ENCODE results near the gene MT1B. TPM values are rescaled to one million over a fixed set of nuclear protein-coding genes. Genes with fewer than 3 reads are reported as not detected.
A peak's percentile ranks its signal among the peaks of the same experiment; 100 is the strongest.
"Not testable (repeated sequence)": the region's sequence is repeated elsewhere in the genome, so short reads cannot be mapped to it uniquely, and the experiment has no call there.

The MT1B gene
- total and polyA plus RNA-seq, 4 donors: 1.1 TPM; not detected in 3

- peaks cover 71% of the 10 kb centered on the region for H3K27me3 ChIP-seq (ENCODE audit: control insufficient read depth, insufficient read depth, low read length)
- peaks cover 18% of the 10 kb centered on the region for H3K4me1 ChIP-seq (ENCODE audit: control insufficient read depth, insufficient read depth, low read length)
- no peak overlapping the region for H3K4me3 ChIP-seq (ENCODE audit: low read depth, low read length)
- H3K9me3 ChIP-seq (ENCODE audit: control insufficient read depth, insufficient read depth, low read length): no peaks in the 10 kb centered on the region
- H3K36me3 ChIP-seq (ENCODE audit: control insufficient read depth, insufficient read depth, low read length): no peaks in the 10 kb centered on the region
- DNase-seq (ENCODE audit: low read depth in 4 of 6, low spot score in 6 of 6): no peak
- WGBS (ENCODE audit: insufficient coverage): 22% methylated on average over 1 of the region's 2 CpGs
- H3K27ac ChIP-seq (ENCODE audit: low read depth, low read length): no peak overlapping the region
Measured at GRCh38 chr16:56670620-56670934, 18.9 kb downstream of the MT1B start.

- Histone ChIP-seq H3K4me1 (ENCODE audit: control insufficient read depth, insufficient read depth, low read length) (peaks cover 26% of the 10 kb centered on the region), H3K27me3 (ENCODE audit: control insufficient read depth, insufficient read depth, low read length) (peaks cover 79% of the 10 kb centered on the region)
- not testable (repeated sequence) for H3K36me3 ChIP-seq (ENCODE audit: control insufficient read depth, insufficient read depth, low read length); H3K4me3 ChIP-seq (ENCODE audit: low read depth, low read length); H3K9me3 ChIP-seq (ENCODE audit: control insufficient read depth, insufficient read depth, low read length); H3K27ac ChIP-seq (ENCODE audit: low read depth, low read length)
- peak in 1 of 6 donors; percentile 31 for DNase-seq (ENCODE audit: low read depth in 4 of 6, low spot score in 6 of 6)
- WGBS (ENCODE audit: insufficient coverage): 83% methylated on average over 1 of the region's 2 CpGs
Measured at GRCh38 chr16:56671691-56672090, 20.0 kb downstream of the MT1B start.

- peaks cover 78% of the 10 kb centered on the region for H3K27me3 ChIP-seq (ENCODE audit: control insufficient read depth, insufficient read depth, low read length)
- peaks cover 26% of the 10 kb centered on the region for H3K4me1 ChIP-seq (ENCODE audit: control insufficient read depth, insufficient read depth, low read length)
- not testable (repeated sequence) for H3K27ac ChIP-seq (ENCODE audit: low read depth, low read length); H3K9me3 ChIP-seq (ENCODE audit: control insufficient read depth, insufficient read depth, low read length); DNase-seq (ENCODE audit: low read depth in 4 of 6, low spot score in 6 of 6); H3K36me3 ChIP-seq (ENCODE audit: control insufficient read depth, insufficient read depth, low read length); H3K4me3 ChIP-seq (ENCODE audit: low read depth, low read length)
- 54% methylated on average over 2 of the region's 3 CpGs for WGBS (ENCODE audit: insufficient coverage)
Measured at GRCh38 chr16:56672171-56672570, 20.5 kb downstream of the MT1B start.

- DNase-seq (ENCODE audit: low read depth in 4 of 6, low spot score in 6 of 6): no peak
- 100% methylated on average over 5 of the region's 11 CpGs for WGBS (ENCODE audit: insufficient coverage)
- H3K36me3 ChIP-seq (ENCODE audit: control insufficient read depth, insufficient read depth, low read length): no peaks in the 10 kb centered on the region
Measured at GRCh38 chr16:56672761-56673536, 21.3 kb downstream of the MT1B start.

GRCh38 chr16:56673921-56674320 is 22.2 kb downstream of the MT1B start:
- Histone ChIP-seq H3K9me3 (ENCODE audit: control insufficient read depth, insufficient read depth, low read length) (no peaks in the 10 kb centered on the region), H3K27me3 (ENCODE audit: control insufficient read depth, insufficient read depth, low read length) (peaks cover 65% of the 10 kb centered on the region), H3K4me3 (ENCODE audit: low read depth, low read length) (no peak overlapping the region), H3K4me1 (ENCODE audit: control insufficient read depth, insufficient read depth, low read length) (peaks cover 16% of the 10 kb centered on the region), H3K36me3 (ENCODE audit: control insufficient read depth, insufficient read depth, low read length) (no peaks in the 10 kb centered on the region), H3K27ac (ENCODE audit: low read depth, low read length) (no peak overlapping the region)
- peak in 2 of 6 donors; percentile 23 to 58 for DNase-seq (ENCODE audit: low read depth in 4 of 6, low spot score in 6 of 6)
- WGBS (ENCODE audit: insufficient coverage): 51% methylated on average over 12 of the region's 12 CpGs

More at GRCh38 chr16:56672761-56673536, 21.3 kb downstream of the MT1B start:
- Histone ChIP-seq H3K9me3 (ENCODE audit: control insufficient read depth, insufficient read depth, low read length) (no peaks in the 10 kb centered on the region), H3K27me3 (ENCODE audit: control insufficient read depth, insufficient read depth, low read length) (peaks cover 75% of the 10 kb centered on the region), H3K4me3 (ENCODE audit: low read depth, low read length) (no peak overlapping the region), H3K27ac (ENCODE audit: low read depth, low read length) (no peak overlapping the region), H3K4me1 (ENCODE audit: control insufficient read depth, insufficient read depth, low read length) (peaks cover 21% of the 10 kb centered on the region)

- 66% methylated on average over 5 of the region's 6 CpGs for WGBS (ENCODE audit: insufficient coverage)
- not testable (repeated sequence) for H3K4me3 ChIP-seq (ENCODE audit: low read depth, low read length); DNase-seq (ENCODE audit: low read depth in 4 of 6, low spot score in 6 of 6); H3K36me3 ChIP-seq (ENCODE audit: control insufficient read depth, insufficient read depth, low read length); H3K9me3 ChIP-seq (ENCODE audit: control insufficient read depth, insufficient read depth, low read length); H3K27ac ChIP-seq (ENCODE audit: low read depth, low read length)
- H3K27me3 ChIP-seq (ENCODE audit: control insufficient read depth, insufficient read depth, low read length): peaks cover 59% of the 10 kb centered on the region
- peaks cover 11% of the 10 kb centered on the region for H3K4me1 ChIP-seq (ENCODE audit: control insufficient read depth, insufficient read depth, low read length)
Measured at GRCh38 chr16:56674570-56674969, 22.9 kb downstream of the MT1B start.

GRCh38 chr16:56675685-56676210 is 24.1 kb downstream of the MT1B start:
- H3K9me3 ChIP-seq (ENCODE audit: control insufficient read depth, insufficient read depth, low read length): no peaks in the 10 kb centered on the region
- peaks cover 9% of the 10 kb centered on the region for H3K4me1 ChIP-seq (ENCODE audit: control insufficient read depth, insufficient read depth, low read length)
- no peak overlapping the region for H3K27ac ChIP-seq (ENCODE audit: low read depth, low read length)
- no peaks in the 10 kb centered on the region for H3K36me3 ChIP-seq (ENCODE audit: control insufficient read depth, insufficient read depth, low read length)
- H3K4me3 ChIP-seq (ENCODE audit: low read depth, low read length): no peak overlapping the region
- H3K27me3 ChIP-seq (ENCODE audit: control insufficient read depth, insufficient read depth, low read length): peaks cover 47% of the 10 kb centered on the region
- 5% methylated on average over 21 of the region's 32 CpGs for WGBS (ENCODE audit: insufficient coverage)
- peak in 1 of 6 donors; percentile 25 for DNase-seq (ENCODE audit: low read depth in 4 of 6, low spot score in 6 of 6)

- no peak for DNase-seq (ENCODE audit: low read depth in 4 of 6, low spot score in 6 of 6)
- Histone ChIP-seq H3K27ac (ENCODE audit: low read depth, low read length) (no peak overlapping the region), H3K27me3 (ENCODE audit: control insufficient read depth, insufficient read depth, low read length) (peaks cover 33% of the 10 kb centered on the region), H3K9me3 (ENCODE audit: control insufficient read depth, insufficient read depth, low read length) (no peaks in the 10 kb centered on the region), H3K4me3 (ENCODE audit: low read depth, low read length) (no peak overlapping the region), H3K4me1 (ENCODE audit: control insufficient read depth, insufficient read depth, low read length) (peaks cover 17% of the 10 kb centered on the region), H3K36me3 (ENCODE audit: control insufficient read depth, insufficient read depth, low read length) (no peaks in the 10 kb centered on the region)
- no CpG with 5 or more reads among the region's 3 CpGs for WGBS (ENCODE audit: insufficient coverage)
Measured at GRCh38 chr16:56677474-56677873, 25.8 kb downstream of the MT1B start.

GRCh38 chr16:56679078-56679730 is 27.5 kb downstream of the MT1B start:
- 100% methylated on average over 1 of the region's 3 CpGs for WGBS (ENCODE audit: insufficient coverage)

More at GRCh38 chr16:56679078-56679730, 27.5 kb downstream of the MT1B start:
- Histone ChIP-seq H3K9me3 (ENCODE audit: control insufficient read depth, insufficient read depth, low read length) (no peaks in the 10 kb centered on the region), H3K4me3 (ENCODE audit: low read depth, low read length) (no peak overlapping the region), H3K4me1 (ENCODE audit: control insufficient read depth, insufficient read depth, low read length) (peaks cover 34% of the 10 kb centered on the region), H3K36me3 (ENCODE audit: control insufficient read depth, insufficient read depth, low read length) (no peaks in the 10 kb centered on the region), H3K27ac (ENCODE audit: low read depth, low read length) (no peak overlapping the region), H3K27me3 (ENCODE audit: control insufficient read depth, insufficient read depth, low read length) (peaks cover 26% of the 10 kb centered on the region)
- no peak for DNase-seq (ENCODE audit: low read depth in 4 of 6, low spot score in 6 of 6)
